PC-3 (cell line): ENCODE results near the gene KLF16. TPM values are rescaled to one million over a fixed set of nuclear protein-coding genes. Genes with fewer than 3 reads are reported as not detected.
"Not testable (repeated sequence)": the region's sequence is repeated elsewhere in the genome, so short reads cannot be mapped to it uniquely, and the experiment has no call there.

Source experiments
- ATAC-seq: fragments of 200-7000 bp; cut with Tn5 transposase; 2 replicates; pipeline ENCODE4 v1.9.1; 2020; ENCODE audit warnings: mild to moderate bottlenecking, moderate library complexity
- BruUV-seq: library from RNA; stranded (reverse); fragments of 400-500 nt; replicated peaks from 2 replicates; lab custom pipeline; 2021; lab: Mats Ljungman, UMichigan
- CTCF ChIA-PET: fragments of 300-600 bp; sonication (Branson Sonifier 250); formaldehyde crosslinking; loops from one replicate; lab custom pipeline; 2022; ENCODE audit warnings: antibody characterized with exemption; lab: Charles Lee
- POLR2A ChIA-PET: fragments of 300-600 bp; sonication (Branson Sonifier 250); formaldehyde crosslinking; loops from one replicate; lab custom pipeline; 2022; ENCODE audit warnings: antibody characterized with exemption; ENCODE audit not compliant: unreplicated experiment; lab: Charles Lee
- DNase-seq: peaks from one replicate; pipeline ENCODE4 v3.0.0-alpha.2; 2015
- H2AFZ ChIP-seq: fragments of 300-600 bp; sonication (generic); 2 replicates; pipeline ENCODE4 v1.6.0; 2016; ENCODE audit warnings: antibody characterized with exemption, low read length
- H3F3A ChIP-seq: fragments of 300-600 bp; sonication (generic); one replicate; pipeline ENCODE4 v1.6.0; 2017; ENCODE audit warnings: antibody characterized with exemption, low read length, control low read depth, mild to moderate bottlenecking; ENCODE audit not compliant: unreplicated experiment
- H3K27ac ChIP-seq: fragments of 300-600 bp; sonication (generic); 2 replicates; pipeline ENCODE4 v1.5.1; 2016; ENCODE audit warnings: mild to moderate bottlenecking, low read length
- H3K27me3 ChIP-seq: fragments of 300-600 bp; sonication (generic); 2 replicates; pipeline ENCODE4 v1.6.1; 2016; ENCODE audit warnings: low read length, mixed read lengths
- H3K36me3 ChIP-seq: fragments of 300-600 bp; sonication (generic); 2 replicates; pipeline ENCODE4 v1.6.1; 2016; ENCODE audit warnings: low read depth, mixed run types, low read length, mixed read lengths
- H3K4me1 ChIP-seq: fragments of 300-600 bp; sonication (generic); 2 replicates; pipeline ENCODE4 v1.5.1; 2016; ENCODE audit warnings: low read length; ENCODE audit not compliant: insufficient read depth
- H3K4me2 ChIP-seq: fragments of 300-600 bp; sonication (generic); 2 replicates; pipeline ENCODE4 v1.6.0; 2016; ENCODE audit warnings: low read length
- H3K4me3 ChIP-seq: fragments of 300-600 bp; sonication (generic); 2 replicates; pipeline ENCODE4 v1.5.1; 2016; ENCODE audit warnings: mild to moderate bottlenecking, low read length, mixed read lengths
- H3K79me2 ChIP-seq: fragments of 300-600 bp; sonication (generic); 2 replicates; pipeline ENCODE4 v1.6.1; 2017; ENCODE audit warnings: low read length, mixed read lengths
- H3K9ac ChIP-seq: fragments of 300-600 bp; sonication (generic); 2 replicates; pipeline ENCODE4 v1.6.0; 2016; ENCODE audit warnings: mild to moderate bottlenecking, low read length
- H3K9me2 ChIP-seq: fragments of 300-600 bp; sonication (generic); replicated peaks from 2 replicates; pipeline ENCODE4 v1.6.1; 2016; ENCODE audit warnings: mixed run types, low read length, mixed read lengths
- H3K9me3 ChIP-seq: fragments of 300-600 bp; sonication (generic); 2 replicates; pipeline ENCODE4 v1.6.1; 2016; ENCODE audit warnings: low read length, mixed read lengths
- H4K20me1 ChIP-seq: fragments of 300-600 bp; sonication (generic); 2 replicates; pipeline ENCODE4 v1.6.1; 2016; ENCODE audit warnings: low read length, mixed read lengths
- CTCF ChIP-seq: fragments of 300-600 bp; sonication (generic); conservative IDR thresholded peaks from 2 replicates; pipeline ENCODE4 v1.5.1; 2017; ENCODE audit warnings: antibody characterized with exemption, low read depth, mild to moderate bottlenecking, low read length
- EZH2 ChIP-seq: fragments of 300-600 bp; sonication (generic); IDR thresholded peaks from one replicate; pipeline ENCODE4 v1.6.1; 2017; ENCODE audit warnings: antibody characterized with exemption, mild to moderate bottlenecking, low read length; ENCODE audit not compliant: unreplicated experiment
- EZH2phosphoT487 ChIP-seq: fragments of 300-600 bp; sonication (generic); IDR thresholded peaks from 2 replicates; pipeline ENCODE4 v1.6.1; 2018; ENCODE audit warnings: mild to moderate bottlenecking, antibody characterized with exemption, low read length, borderline replicate concordance
- intact Hi-C: fragments of 100-400 bp; cut with micrococcal nuclease; formaldehyde crosslinking; loops from 2 replicates; pipeline ENCODE4 v1.9.0; 2023
- total RNA-seq: library from RNA; depleted of rRNA; stranded (reverse); fragments of >200 nt; gene quantifications from 2 replicates; pipeline ENCODE4 v1.2.3, GENCODE V29; 2014

The KLF16 gene
- total RNA-seq, 1 experiment from 2014 or later: 15.1 TPM

- H3K4me3 ChIP-seq: no peak overlapping the region
- H3K9me2 ChIP-seq: no peaks in the 10 kb centered on the region
- no peaks in the 10 kb centered on the region for H3K9me3 ChIP-seq
- H3K36me3 ChIP-seq: no peaks in the 10 kb centered on the region
- ChIA-PET POLR2A (no interaction called here), CTCF (no interaction called here)
- TF ChIP-seq EZH2: no peak
- TF ChIP-seq CTCF: no peak
- TF ChIP-seq EZH2phosphoT487: no peak
- no peak overlapping the region for H3K4me2 ChIP-seq
- H3K27me3 ChIP-seq: no peaks in the 10 kb centered on the region
- peaks cover 14% of the 10 kb centered on the region; the same call in 1 of the 2 replicates for H4K20me1 ChIP-seq
- BruUV-seq: no TSS peak
- H3K27ac ChIP-seq: no peak overlapping the region
- peaks cover 8% of the 10 kb centered on the region for H3K4me1 ChIP-seq
- H2AFZ ChIP-seq: no peak overlapping the region
- H3K79me2 ChIP-seq: peaks cover 33% of the 10 kb centered on the region
- no peak for ATAC-seq
- no peak for DNase-seq
- intact Hi-C loops: no loop called here
- H3F3A ChIP-seq: no peaks in the 10 kb centered on the region
- no peak overlapping the region for H3K9ac ChIP-seq
Observed at GRCh38 chr19:1882089-1882785, 18.9 kb upstream of the KLF16 start.

GRCh38 chr19:1881393-1882088, 18.2 kb upstream of the KLF16 start:
- H3K4me2 ChIP-seq, DNase-seq, H3K4me1 ChIP-seq, POLR2A ChIA-PET, H3K27me3 ChIP-seq, H2AFZ ChIP-seq, H3K27ac ChIP-seq, CTCF ChIA-PET, H3K9me3 ChIP-seq, BruUV-seq, ATAC-seq, intact Hi-C loops, H3K9ac ChIP-seq, H3F3A ChIP-seq, H3K36me3 ChIP-seq, H3K4me3 ChIP-seq, H3K9me2 ChIP-seq: not testable (repeated sequence)
- Histone ChIP-seq H4K20me1 (peaks cover 14% of the 10 kb centered on the region; the same call in 1 of the 2 replicates), H3K79me2 (peaks cover 33% of the 10 kb centered on the region)

GRCh38 chr19:1880611-1881392, 17.4 kb upstream of the KLF16 start:
- H2AFZ ChIP-seq: no peak overlapping the region
- ChIA-PET CTCF (no interaction called here), POLR2A (no interaction called here)
- H3F3A ChIP-seq: no peaks in the 10 kb centered on the region
- H3K4me3 ChIP-seq: no peak overlapping the region
- TF ChIP-seq CTCF (no peak), EZH2phosphoT487 (no peak), EZH2 (no peak)
- H3K9me2 ChIP-seq: no peaks in the 10 kb centered on the region
- peaks cover 14% of the 10 kb centered on the region; the same call in 1 of the 2 replicates for H4K20me1 ChIP-seq
- peaks cover 8% of the 10 kb centered on the region for H3K4me1 ChIP-seq
- intact Hi-C loops: no loop called here
- no peaks in the 10 kb centered on the region for H3K36me3 ChIP-seq
- H3K9me3 ChIP-seq: no peaks in the 10 kb centered on the region
- ATAC-seq (no peak), DNase-seq (no peak)
- H3K27me3 ChIP-seq: no peaks in the 10 kb centered on the region
- H3K9ac ChIP-seq: no peak overlapping the region
- no TSS peak for BruUV-seq
- H3K79me2 ChIP-seq: peaks cover 34% of the 10 kb centered on the region
- H3K4me2 ChIP-seq: no peak overlapping the region
- H3K27ac ChIP-seq: no peak overlapping the region

- DNase-seq, H3K9ac ChIP-seq, CTCF ChIA-PET, BruUV-seq, H3K4me2 ChIP-seq, H3F3A ChIP-seq, H3K9me3 ChIP-seq, ATAC-seq, H2AFZ ChIP-seq, H3K9me2 ChIP-seq, H3K4me3 ChIP-seq, H3K27me3 ChIP-seq, POLR2A ChIA-PET, H3K4me1 ChIP-seq, H3K36me3 ChIP-seq, intact Hi-C loops, H3K27ac ChIP-seq: not testable (repeated sequence)
- H4K20me1 ChIP-seq: peaks cover 14% of the 10 kb centered on the region; the same call in 1 of the 2 replicates
- H3K79me2 ChIP-seq: peaks cover 42% of the 10 kb centered on the region
Observed at GRCh38 chr19:1879982-1880381, 16.6 kb upstream of the KLF16 start.
